AG10803 (cell line): ENCODE results near the gene ABHD2.

Experiments
- DNase-seq: peaks from one replicate; pipeline ENCODE4 v3.0.0; 2010; ENCODE audit warnings: low read depth
- H3K4me3 ChIP-seq: 2 replicates; pipeline ENCODE4 v1.5.1; 2011; ENCODE audit warnings: mild to moderate bottlenecking, low read length, control low read depth
- TF ChIP-seq, protein P1 (sequence below): conservative IDR thresholded peaks from 2 replicates; pipeline ENCODE4 v1.5.1; 2011; ENCODE audit warnings: mild to moderate bottlenecking, low read length, control low read depth, inconsistent platforms

ABHD2 gene

DNA sequence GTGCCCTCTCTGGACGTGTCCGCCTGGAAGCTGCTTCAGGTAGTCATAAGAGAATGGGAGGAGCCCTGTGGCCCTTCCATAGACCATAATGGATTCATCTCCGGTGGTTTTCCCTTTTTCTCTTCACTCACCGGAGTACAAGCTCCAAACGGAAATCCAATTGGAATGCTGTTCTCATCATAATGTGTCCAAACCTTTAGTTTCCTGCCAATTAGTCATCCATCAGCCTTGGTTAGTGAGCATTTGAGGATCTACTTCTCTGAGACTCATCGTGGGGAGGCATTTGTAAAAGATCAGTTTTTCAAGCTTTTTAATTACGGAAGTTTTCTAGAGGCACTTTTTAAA, 34.9 kb downstream of the ABHD2 start:
- no peak overlapping the region for H3K4me3 ChIP-seq
- TF ChIP-seq, protein P1, sequence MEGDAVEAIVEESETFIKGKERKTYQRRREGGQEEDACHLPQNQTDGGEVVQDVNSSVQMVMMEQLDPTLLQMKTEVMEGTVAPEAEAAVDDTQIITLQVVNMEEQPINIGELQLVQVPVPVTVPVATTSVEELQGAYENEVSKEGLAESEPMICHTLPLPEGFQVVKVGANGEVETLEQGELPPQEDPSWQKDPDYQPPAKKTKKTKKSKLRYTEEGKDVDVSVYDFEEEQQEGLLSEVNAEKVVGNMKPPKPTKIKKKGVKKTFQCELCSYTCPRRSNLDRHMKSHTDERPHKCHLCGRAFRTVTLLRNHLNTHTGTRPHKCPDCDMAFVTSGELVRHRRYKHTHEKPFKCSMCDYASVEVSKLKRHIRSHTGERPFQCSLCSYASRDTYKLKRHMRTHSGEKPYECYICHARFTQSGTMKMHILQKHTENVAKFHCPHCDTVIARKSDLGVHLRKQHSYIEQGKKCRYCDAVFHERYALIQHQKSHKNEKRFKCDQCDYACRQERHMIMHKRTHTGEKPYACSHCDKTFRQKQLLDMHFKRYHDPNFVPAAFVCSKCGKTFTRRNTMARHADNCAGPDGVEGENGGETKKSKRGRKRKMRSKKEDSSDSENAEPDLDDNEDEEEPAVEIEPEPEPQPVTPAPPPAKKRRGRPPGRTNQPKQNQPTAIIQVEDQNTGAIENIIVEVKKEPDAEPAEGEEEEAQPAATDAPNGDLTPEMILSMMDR, result no peak
- peak; percentile 65 for DNase-seq

DNA sequence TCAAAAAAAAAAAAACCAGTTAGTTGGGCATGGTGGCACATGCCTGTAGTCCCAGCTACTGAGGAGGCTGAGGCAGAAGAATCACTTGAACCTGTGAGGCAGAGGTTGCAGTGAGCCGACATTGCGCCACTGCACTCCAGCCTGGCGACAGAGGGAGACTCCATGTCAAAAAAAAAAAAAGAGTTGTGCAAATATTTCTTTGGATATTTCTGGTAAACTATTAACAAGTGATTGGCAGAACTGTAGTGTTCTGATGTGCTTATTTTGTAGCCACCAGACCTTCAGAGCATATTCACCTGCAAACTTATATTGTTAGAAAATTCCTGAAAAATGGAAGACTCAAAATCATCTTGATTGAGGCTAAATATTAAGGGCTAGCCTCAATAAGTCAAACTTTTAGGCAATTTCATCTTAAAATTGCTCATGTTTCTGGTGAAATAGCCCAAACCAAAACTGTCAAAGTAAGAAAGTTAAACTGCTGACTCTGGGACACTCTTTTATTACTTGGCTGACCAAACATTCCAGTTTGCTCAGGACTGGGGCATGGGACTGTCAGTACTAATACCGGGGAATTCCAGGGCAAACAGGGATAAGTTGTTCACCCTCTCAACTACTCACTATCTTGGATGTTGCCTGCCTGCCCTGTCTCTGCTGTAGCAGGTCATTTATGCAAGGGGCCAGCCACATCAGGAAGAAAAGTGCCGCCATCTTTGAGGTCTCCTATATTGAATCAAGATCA, 37.0 kb downstream of the ABHD2 start:
- no peak for DNase-seq
- TF ChIP-seq, protein P1, result no peak

DNA sequence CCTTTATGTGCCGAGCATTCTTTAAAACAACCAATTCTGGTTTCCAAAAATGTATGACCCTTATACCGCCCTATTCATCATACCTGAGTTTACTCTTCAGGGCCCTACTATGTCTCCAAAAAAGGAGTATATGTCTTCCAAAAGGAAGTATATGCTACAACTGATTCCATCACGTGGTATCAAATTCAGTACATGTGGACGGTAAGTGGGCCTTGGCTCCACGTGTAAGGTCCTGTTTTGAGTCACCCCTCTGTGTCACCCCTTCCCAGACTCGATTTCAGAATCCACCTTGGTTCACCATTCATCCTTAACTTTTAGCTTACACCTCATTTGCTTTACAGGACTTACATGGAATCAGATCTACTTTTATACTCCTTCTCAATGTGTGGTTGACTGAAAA, 37.8 kb downstream of the ABHD2 start:
- DNase-seq, result no peak
- H3K4me3 ChIP-seq, result no peak overlapping the region
- TF ChIP-seq, protein P1, result no peak

More for the DNA sequence above, 37.0 kb downstream of the ABHD2 start:
- H3K4me3 ChIP-seq, result no peak overlapping the region

DNA sequence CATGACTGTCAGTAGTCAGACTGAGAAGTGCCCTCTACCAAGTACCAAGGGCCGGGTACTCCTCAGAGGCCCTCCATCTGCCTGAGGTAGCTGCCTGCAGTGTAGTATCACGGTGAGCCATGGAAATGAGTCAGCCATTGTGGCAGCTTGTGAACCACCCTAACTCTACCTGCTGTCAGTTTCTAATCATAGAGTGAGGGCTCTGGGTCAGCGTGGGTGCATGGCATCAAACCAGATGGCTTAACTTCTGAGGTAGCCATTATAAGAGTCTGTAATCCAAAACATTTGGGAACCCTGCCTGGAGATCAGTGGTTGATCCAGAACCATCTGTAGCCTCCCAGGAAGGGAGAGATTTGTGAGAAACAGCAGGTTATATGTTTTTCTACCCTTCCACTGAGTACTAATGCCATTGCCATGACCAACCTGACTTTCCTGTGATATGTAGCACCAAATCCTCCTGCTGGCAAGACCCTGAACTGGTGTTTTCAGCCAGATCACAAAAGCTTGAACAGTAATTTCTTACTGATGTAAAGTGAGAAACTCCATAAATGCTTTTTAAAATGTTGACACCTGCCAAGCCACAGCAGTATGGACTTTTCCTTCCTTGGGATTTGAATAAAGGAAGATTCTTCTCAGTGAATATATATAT, 38.9 kb downstream of the ABHD2 start:
- H3K4me3 ChIP-seq, result no peak overlapping the region
- TF ChIP-seq, protein P1, result peak; percentile 21
- no peak for DNase-seq

DNA sequence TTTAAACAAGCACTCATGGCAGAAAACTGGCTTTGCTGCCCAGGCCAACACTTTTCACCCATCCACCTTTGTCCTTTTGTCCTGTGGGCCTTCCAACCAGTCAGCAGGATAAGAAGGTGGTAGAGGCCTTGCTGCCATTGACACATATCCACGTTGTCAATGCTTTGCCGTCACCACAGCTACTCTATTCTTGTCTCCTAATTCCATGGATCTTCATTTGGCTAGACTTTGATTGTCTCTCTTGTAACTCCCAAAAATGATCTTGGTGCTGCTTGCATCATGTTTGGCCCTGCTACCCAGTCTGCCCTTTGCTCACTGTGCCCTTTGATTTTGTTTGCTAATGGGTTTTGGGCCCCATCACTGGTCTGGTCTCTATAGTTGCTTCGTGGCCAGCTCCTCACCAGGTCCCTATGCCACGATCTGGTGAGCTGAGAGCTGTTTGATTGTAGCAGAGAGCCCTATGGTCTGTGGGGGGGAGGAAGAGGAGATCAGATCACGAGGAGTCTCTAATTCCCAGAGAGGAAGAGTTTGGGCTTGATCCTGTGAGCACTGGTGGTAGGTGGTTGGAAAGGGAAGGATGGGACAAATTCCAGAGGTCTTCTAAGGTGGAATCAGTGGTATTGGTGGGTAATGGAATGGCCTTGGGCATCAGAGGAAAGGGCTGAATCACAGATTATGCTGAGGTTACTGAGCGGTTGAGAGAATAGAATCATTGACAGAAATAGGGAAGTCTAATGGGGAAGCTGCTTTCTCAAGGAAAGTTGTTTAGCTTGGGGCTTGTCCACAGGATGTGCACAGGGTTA, 40.3 kb downstream of the ABHD2 start:
- TF ChIP-seq, protein P1, result no peak
- DNase-seq, result no peak
- no peak overlapping the region for H3K4me3 ChIP-seq

DNA sequence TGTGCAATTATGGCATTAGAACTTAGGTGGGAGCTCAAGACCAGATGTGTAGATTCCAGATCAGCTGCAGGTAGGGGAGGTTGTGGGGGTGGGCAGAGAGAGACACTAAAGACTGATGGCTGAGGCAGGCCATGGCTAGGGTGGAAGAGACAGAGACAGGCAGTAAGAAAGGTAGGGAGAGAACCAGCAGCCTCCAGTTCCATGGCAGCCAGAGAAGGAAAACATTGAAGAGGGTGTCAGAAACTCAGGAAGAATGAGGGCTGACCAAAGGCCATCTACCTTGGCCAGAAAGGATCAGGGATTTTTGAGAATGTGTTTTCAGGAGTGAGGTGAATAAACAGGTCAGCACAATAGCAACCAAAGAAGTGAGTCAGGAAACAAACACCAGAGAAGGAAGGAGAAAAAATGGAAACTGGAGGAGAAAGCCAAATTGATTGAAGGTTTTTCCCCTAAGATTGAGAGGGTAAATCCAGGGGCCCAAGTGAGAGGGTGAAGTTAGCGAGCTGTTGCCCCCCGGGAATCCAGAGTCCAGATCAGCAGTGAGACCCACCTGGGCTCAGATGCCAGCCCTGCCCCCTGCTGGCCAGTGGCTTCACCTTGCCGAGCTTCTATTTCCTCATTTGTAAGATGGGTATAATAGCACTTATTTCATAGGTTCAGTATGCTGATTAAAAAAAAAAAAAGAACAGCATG, 41.0 kb downstream of the ABHD2 start:
- TF ChIP-seq, protein P1, result peak; percentile 72
- no peak for DNase-seq
- H3K4me3 ChIP-seq, result no peak overlapping the region
